GM21529 (cell line): ENCODE measurements around the gene NPHP4.

ENCODE experiments used
- ATAC-seq: cut with Tn5 transposase; IDR thresholded peaks from one replicate; pipeline ENCODE4 v1.9.1; 2021; ENCODE audit not compliant: unreplicated experiment

NPHP4 gene

DNA sequence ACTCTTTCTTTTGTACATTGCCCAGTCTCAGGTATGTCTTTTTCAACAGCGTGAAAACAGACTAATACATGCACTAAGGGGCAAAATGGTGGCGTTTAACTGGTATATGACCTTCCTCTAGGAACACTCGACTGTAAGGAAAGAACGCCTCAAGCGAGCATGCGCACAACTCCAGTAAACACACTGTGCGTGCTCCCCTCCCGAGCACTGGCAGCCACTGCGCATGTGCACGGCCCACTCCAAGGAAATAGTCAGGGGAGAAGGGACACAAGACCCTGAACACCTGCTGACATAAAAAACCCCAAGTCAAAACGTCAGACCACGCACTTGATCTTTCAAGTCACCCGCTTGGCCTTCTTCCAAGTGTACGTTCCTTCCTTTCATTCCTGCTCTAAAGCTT, 173.5 kb downstream of the NPHP4 start:
- no peak for ATAC-seq

DNA sequence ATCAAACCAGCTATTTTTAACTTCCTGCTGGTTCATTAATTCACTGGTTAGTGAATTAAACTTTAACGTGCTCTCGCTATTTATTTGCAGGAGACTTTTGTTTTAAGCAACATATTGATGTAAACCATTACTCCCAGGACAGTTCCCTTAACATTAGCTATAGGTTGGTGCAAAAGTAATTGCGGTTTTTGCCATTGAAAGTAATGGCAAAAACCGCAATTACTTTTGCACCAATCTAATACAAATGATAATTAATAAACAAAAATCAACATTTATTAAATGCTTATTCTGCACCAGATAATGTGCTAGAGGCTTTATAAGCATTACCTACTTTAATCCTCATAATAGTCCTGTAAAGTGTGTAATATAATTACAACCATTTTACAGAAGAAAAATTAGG, 176.5 kb downstream of the NPHP4 start:
- no peak for ATAC-seq

DNA sequence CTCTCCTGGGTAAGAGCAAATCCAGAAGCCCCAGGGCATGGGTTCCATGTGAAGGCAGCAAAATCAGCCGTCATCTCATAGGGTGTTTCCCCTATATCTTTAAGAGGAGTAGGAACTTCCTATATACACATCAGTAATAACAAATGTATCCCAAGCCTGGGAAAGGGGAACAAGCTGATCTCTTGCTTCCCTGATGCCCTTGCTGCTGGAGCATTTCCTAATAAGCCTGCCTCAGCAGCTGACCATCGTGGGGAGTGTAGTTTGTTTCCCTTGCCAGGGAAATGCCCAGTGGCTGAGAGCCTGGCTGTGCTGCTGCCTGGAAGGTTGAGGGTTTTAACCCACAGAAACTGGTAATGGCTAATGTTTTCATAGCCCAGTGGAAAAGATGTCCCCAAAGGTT, 177.0 kb downstream of the NPHP4 start:
- ATAC-seq = no peak

DNA sequence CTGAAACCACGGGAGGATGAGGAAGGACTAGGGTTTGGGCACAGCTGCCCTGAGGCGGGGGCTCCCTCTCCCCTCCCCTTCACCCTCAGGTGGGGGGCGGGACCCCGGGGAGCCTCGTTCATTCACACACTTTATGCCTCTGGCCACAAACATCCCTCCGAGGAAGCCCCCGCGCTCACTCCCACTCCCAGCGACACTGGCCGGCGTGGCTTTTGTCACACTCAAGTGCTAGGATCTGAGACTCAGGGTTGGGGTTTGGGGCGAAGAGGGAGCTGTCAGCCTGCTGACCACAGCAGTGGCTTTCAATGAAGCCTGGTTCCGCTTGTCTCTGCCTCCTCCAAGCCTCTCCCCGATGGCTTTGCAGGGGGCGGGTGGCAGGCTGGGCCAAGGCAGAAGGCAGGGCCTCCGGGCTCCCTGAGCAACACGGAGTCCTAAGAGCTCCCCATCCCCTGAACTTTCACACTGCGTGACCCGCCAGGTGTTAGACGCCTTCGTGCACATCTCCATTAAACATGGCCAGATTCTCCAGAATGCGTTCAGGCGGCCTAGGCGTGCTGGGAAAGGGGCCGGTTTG, 178.1 kb downstream of the NPHP4 start:
- ATAC-seq = no peak

DNA sequence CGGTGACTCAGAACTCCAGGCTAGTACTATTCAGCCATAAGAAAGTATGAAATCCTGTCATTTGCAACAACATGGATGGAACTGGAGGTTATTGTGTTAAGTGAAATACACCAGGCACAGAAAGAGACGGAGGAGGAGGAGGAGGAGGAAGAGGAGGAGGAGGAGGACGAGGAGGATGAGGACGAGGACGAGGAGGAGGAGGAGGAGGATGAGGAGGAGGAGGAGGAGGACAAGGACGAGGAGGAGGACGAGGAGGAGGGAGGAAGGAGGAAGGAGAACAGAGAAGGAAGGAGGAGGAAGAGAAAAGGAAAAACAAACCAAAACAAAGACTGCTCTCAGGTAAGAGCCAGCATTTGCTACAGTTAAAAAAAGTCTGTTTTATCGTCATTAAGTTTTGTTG, 178.7 kb downstream of the NPHP4 start:
- no peak for ATAC-seq
